ENCODE results near the gene SLC39A11. TPM values are rescaled to one million over a fixed set of nuclear protein-coding genes. Genes with fewer than 3 reads are reported as not detected.
"Not testable (repeated sequence)": the region's sequence is repeated elsewhere in the genome, so short reads cannot be mapped to it uniquely, and the experiment has no call there.

Gene SLC39A11
- total RNA-seq, 1 donor from 2014 or later = 21.5 TPM

DNA sequence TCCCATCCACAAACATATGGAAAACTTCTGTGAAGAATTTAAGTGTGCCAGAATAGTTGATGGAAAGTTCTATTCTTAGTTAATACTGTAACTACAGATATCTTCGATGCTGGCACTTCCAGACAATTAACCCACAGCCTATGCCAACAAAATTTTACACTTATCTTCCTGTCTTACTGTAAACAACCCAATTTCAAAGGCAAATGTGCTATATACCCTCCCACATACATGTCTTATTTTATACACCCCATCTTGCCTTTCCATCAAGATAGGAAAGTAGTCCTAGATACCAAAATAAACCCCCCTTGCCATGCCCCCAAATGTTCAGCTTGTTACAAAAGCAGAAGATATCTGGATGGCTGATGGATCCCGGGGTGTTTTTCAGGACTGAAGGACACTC is 306.3 kb downstream of the SLC39A11 start:
- no peak for DNase-seq (ENCODE audit: low read depth)
- H2AFZ ChIP-seq (ENCODE audit: low read depth, low read length) = no peak overlapping the region
- no peaks in the 10 kb centered on the region for H3K36me3 ChIP-seq (ENCODE audit: insufficient read depth, low read length)
- H3K79me2 ChIP-seq (ENCODE audit: insufficient read depth, low read length) = no peaks in the 10 kb centered on the region
- Mint-ChIP-seq H3K36me3 (ENCODE audit: low read depth, unreplicated experiment) (peaks cover 2% of the 10 kb centered on the region), H3K4me3 (ENCODE audit: unreplicated experiment) (no peak overlapping the region), H3K27me3 (ENCODE audit: low read depth, unreplicated experiment) (peaks cover 4% of the 10 kb centered on the region), H3K9me3 (ENCODE audit: unreplicated experiment) (peaks cover 12% of the 10 kb centered on the region), H3K4me1 (ENCODE audit: low read depth, unreplicated experiment) (peaks cover 6% of the 10 kb centered on the region), H3K27ac (ENCODE audit: unreplicated experiment) (no peak overlapping the region)
- no peak overlapping the region for H3K4me3 ChIP-seq (ENCODE audit: insufficient read depth, low read depth, low read length)
- no peak overlapping the region for H3K9ac ChIP-seq (ENCODE audit: low read length)
- H3K9me3 ChIP-seq (ENCODE audit: insufficient read depth, low read depth, low read length) = no peaks in the 10 kb centered on the region
- no peaks in the 10 kb centered on the region for H3K27me3 ChIP-seq (ENCODE audit: insufficient read depth, low read length)
- H3K4me2 ChIP-seq (ENCODE audit: low read length) = no peak overlapping the region
- no peak for FAIRE-seq
- no peaks in the 10 kb centered on the region for H4K20me1 ChIP-seq (ENCODE audit: insufficient read depth, low read length)
- TF ChIP-seq, protein P1, sequence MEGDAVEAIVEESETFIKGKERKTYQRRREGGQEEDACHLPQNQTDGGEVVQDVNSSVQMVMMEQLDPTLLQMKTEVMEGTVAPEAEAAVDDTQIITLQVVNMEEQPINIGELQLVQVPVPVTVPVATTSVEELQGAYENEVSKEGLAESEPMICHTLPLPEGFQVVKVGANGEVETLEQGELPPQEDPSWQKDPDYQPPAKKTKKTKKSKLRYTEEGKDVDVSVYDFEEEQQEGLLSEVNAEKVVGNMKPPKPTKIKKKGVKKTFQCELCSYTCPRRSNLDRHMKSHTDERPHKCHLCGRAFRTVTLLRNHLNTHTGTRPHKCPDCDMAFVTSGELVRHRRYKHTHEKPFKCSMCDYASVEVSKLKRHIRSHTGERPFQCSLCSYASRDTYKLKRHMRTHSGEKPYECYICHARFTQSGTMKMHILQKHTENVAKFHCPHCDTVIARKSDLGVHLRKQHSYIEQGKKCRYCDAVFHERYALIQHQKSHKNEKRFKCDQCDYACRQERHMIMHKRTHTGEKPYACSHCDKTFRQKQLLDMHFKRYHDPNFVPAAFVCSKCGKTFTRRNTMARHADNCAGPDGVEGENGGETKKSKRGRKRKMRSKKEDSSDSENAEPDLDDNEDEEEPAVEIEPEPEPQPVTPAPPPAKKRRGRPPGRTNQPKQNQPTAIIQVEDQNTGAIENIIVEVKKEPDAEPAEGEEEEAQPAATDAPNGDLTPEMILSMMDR (IDR thresholded peaks at IDR 0.05; ENCODE audit: insufficient read depth, low read depth, low read length) = no peak
- TF ChIP-seq EZH2 (IDR thresholded peaks at IDR 0.05; ENCODE audit: insufficient read depth, low read length) = no peak
- H3K4me1 ChIP-seq (ENCODE audit: insufficient read depth, low read length) = no peaks in the 10 kb centered on the region
- H3K27ac ChIP-seq (ENCODE audit: low read depth, low read length) = no peak overlapping the region

DNA sequence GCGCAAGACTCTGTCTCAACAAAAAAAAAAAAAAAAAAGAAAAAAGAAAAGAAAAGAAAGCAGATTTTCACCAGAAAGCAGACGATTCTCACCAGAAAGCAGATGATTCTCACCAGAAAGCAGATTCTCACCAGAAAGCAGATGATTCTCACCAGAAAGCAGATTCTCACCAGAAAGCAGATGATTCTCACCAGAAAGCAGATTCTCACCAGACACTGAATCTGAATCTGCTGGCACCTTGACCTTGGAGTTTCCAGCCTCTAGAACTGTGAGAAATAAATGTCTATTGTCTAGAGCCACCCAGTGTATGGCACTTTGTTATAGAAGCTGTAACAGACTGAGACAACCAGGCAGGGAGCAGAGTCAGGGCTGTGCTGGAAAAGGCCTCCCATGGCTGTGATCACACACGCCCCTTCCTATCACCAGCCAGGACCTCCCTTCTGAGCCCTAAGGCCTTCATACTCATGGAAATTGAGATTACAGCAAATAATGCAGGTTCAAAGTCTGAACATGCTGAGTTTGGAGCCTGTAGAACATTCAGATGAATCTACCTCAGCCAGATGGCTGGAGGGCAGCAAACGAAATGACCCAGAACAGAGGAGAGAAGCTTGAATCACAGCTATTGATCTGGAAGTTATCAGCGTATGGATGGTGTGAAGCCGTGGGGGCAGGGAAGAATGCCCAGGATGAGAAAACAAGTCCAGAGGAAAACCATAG is 309.3 kb downstream of the SLC39A11 start:
- no peak for DNase-seq (ENCODE audit: low read depth)
- no peak overlapping the region for H3K27ac Mint-ChIP-seq (ENCODE audit: unreplicated experiment)
- no peaks in the 10 kb centered on the region for H4K20me1 ChIP-seq (ENCODE audit: insufficient read depth, low read length)

DNA sequence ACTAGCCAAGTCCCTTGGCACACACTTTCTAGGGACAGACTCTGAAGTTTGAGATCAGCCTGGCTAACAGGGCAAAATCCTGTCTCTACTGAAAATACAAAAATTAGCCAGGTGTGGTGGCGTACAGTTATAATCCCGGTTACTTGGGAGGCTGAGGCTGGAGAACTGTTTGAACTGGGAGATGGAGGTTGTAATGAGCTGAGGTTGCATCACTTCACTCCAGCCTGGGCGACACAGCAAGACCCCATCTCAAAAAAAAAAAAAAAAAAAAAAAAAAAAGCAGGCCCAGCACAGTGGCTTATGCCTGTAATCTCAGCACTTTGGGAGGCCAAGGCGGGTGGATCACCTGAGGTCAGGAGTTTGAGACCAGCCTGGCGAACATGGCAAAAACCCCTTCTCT is 310.1 kb downstream of the SLC39A11 start:
- not testable (repeated sequence) for H3K4me3 ChIP-seq (ENCODE audit: insufficient read depth, low read depth, low read length); H3K4me1 Mint-ChIP-seq (ENCODE audit: low read depth, unreplicated experiment); H3K9me3 Mint-ChIP-seq (ENCODE audit: unreplicated experiment); H2AFZ ChIP-seq (ENCODE audit: low read depth, low read length); H4K20me1 ChIP-seq (ENCODE audit: insufficient read depth, low read length); H3K27ac Mint-ChIP-seq (ENCODE audit: unreplicated experiment); H3K4me1 ChIP-seq (ENCODE audit: insufficient read depth, low read length); H3K36me3 ChIP-seq (ENCODE audit: insufficient read depth, low read length); H3K27me3 Mint-ChIP-seq (ENCODE audit: low read depth, unreplicated experiment); H3K4me2 ChIP-seq (ENCODE audit: low read length); H3K9me3 ChIP-seq (ENCODE audit: insufficient read depth, low read depth, low read length); H3K27me3 ChIP-seq (ENCODE audit: insufficient read depth, low read length); H3K4me3 Mint-ChIP-seq (ENCODE audit: unreplicated experiment); DNase-seq (ENCODE audit: low read depth); FAIRE-seq; H3K79me2 ChIP-seq (ENCODE audit: insufficient read depth, low read length); H3K36me3 Mint-ChIP-seq (ENCODE audit: low read depth, unreplicated experiment); H3K27ac ChIP-seq (ENCODE audit: low read depth, low read length); H3K9ac ChIP-seq (ENCODE audit: low read length)

More for the DNA sequence above, 309.3 kb downstream of the SLC39A11 start:
- H2AFZ ChIP-seq (ENCODE audit: low read depth, low read length) = no peak overlapping the region
- Mint-ChIP-seq H3K9me3 (ENCODE audit: unreplicated experiment) (peaks cover 5% of the 10 kb centered on the region), H3K4me3 (ENCODE audit: unreplicated experiment) (no peak overlapping the region), H3K4me1 (ENCODE audit: low read depth, unreplicated experiment) (no peaks in the 10 kb centered on the region), H3K36me3 (ENCODE audit: low read depth, unreplicated experiment) (peaks cover 4% of the 10 kb centered on the region), H3K27me3 (ENCODE audit: low read depth, unreplicated experiment) (peaks cover 4% of the 10 kb centered on the region)
- H3K9ac ChIP-seq (ENCODE audit: low read length) = no peak overlapping the region
- no peak for FAIRE-seq
- H3K79me2 ChIP-seq (ENCODE audit: insufficient read depth, low read length) = no peaks in the 10 kb centered on the region
- H3K4me2 ChIP-seq (ENCODE audit: low read length) = no peak overlapping the region
- no peak for TF ChIP-seq EZH2 (IDR thresholded peaks at IDR 0.05; ENCODE audit: insufficient read depth, low read length)
- TF ChIP-seq, protein P1 (IDR thresholded peaks at IDR 0.05; ENCODE audit: insufficient read depth, low read depth, low read length) = no peak
- H3K27me3 ChIP-seq (ENCODE audit: insufficient read depth, low read length) = no peaks in the 10 kb centered on the region
- H3K36me3 ChIP-seq (ENCODE audit: insufficient read depth, low read length) = no peaks in the 10 kb centered on the region
- H3K4me3 ChIP-seq (ENCODE audit: insufficient read depth, low read depth, low read length) = no peak overlapping the region
- H3K27ac ChIP-seq (ENCODE audit: low read depth, low read length) = no peak overlapping the region
- H3K4me1 ChIP-seq (ENCODE audit: insufficient read depth, low read length) = no peaks in the 10 kb centered on the region
- no peaks in the 10 kb centered on the region for H3K9me3 ChIP-seq (ENCODE audit: insufficient read depth, low read depth, low read length)

All from astrocyte (in vitro differentiated cells and primary cell).